ENCODE data around the gene CRYGN. TPM values are rescaled to one million over a fixed set of nuclear protein-coding genes. Genes with fewer than 3 reads are reported as not detected.
A peak's percentile ranks its signal among the peaks of the same experiment; 100 is the strongest.

Gene CRYGN
- polyA plus RNA-seq, 3 donors = not detected

GRCh38 chr7:151416941-151417315 lies 23.0 kb downstream of the CRYGN start:
- Histone ChIP-seq H3K4me1 (ENCODE audit: control insufficient read depth in 1 of 2, insufficient read depth in 2 of 2, low read length in 2 of 2) (peaks cover 25% of the 10 kb centered on the region in 2 donors), H3K4me3 (replicated peaks in 1 of 3; ENCODE audit: low read depth in 2 of 3, low read length in 3 of 3) (peak overlapping the region in 1 of 3 experiments; percentile 45), H3K27ac (ENCODE audit: low read depth in 1 of 2, low read length in 2 of 2) (peak overlapping the region; percentile 4 to 63), H3K36me3 (replicated peaks in 1 of 2; ENCODE audit: control insufficient read depth in 1 of 2, insufficient read depth in 2 of 2, low read length in 2 of 2) (no peaks in the 10 kb centered on the region), H3K9me3 (replicated peaks in 1 of 2; ENCODE audit: control insufficient read depth in 1 of 2, insufficient read depth in 1 of 2, low read length in 2 of 2) (peaks cover 17 to 24% of the 10 kb centered on the region in 2 donors), H3K4me2 (replicated peaks; ENCODE audit: extremely low read depth, low read length, poor library complexity, severe bottlenecking) (peak overlapping the region; percentile 3), H3K79me2 (ENCODE audit: insufficient read depth, low read length) (no peaks in the 10 kb centered on the region), H4K20me1 (ENCODE audit: insufficient read depth, low read length) (no peaks in the 10 kb centered on the region), H3K27me3 (ENCODE audit: control insufficient read depth in 2 of 2, insufficient read depth in 2 of 2, low read length in 2 of 2) (peaks cover 4 to 7% of the 10 kb centered on the region in 2 donors), H3K9ac (ENCODE audit: insufficient read depth, low read length, poor library complexity, severe bottlenecking) (no peak overlapping the region), H2AFZ (ENCODE audit: insufficient read depth, low read depth, low read length, poor library complexity, severe bottlenecking) (peak overlapping the region; percentile 57)
- Mint-ChIP-seq H3K4me1 (peaks cover 31% of the 10 kb centered on the region), H3K27me3 (ENCODE audit: low read depth in 3 of 3) (peaks cover 5 to 12% (median 10%) of the 10 kb centered on the region in 3 donors), H3K9me3 (peaks cover 11 to 41% (median 30%) of the 10 kb centered on the region in 7 donors), H3K27ac (peak overlapping the region; percentile 78 to 94 (median 88)), H3K36me3 (peaks cover 8 to 14% of the 10 kb centered on the region in 2 donors), H3K4me3 (peak overlapping the region in 1 of 2 donors; percentile 46)
- DNase-seq = peak in 2 of 3 donors; percentile 23 to 25
- intact Hi-C loops (cut with micrococcal nuclease) = no loop called here
- WGBS (ENCODE audit: insufficient coverage) = 59% methylated on average over 9 of the region's 11 CpGs
- no peak for TF ChIP-seq CTCF (IDR thresholded peaks at IDR 0.05)

- 82% methylated on average over 7 of the region's 10 CpGs for WGBS (ENCODE audit: insufficient coverage)
- Histone ChIP-seq H3K4me2 (replicated peaks; ENCODE audit: extremely low read depth, low read length, poor library complexity, severe bottlenecking) (peak overlapping the region; percentile 31), H3K27ac (ENCODE audit: low read depth in 1 of 2, low read length in 2 of 2) (peak overlapping the region; percentile 39 to 63), H3K9ac (ENCODE audit: insufficient read depth, low read length, poor library complexity, severe bottlenecking) (no peak overlapping the region), H3K36me3 (replicated peaks in 1 of 2; ENCODE audit: control insufficient read depth in 1 of 2, insufficient read depth in 2 of 2, low read length in 2 of 2) (no peaks in the 10 kb centered on the region), H3K4me1 (ENCODE audit: control insufficient read depth in 1 of 2, insufficient read depth in 2 of 2, low read length in 2 of 2) (peaks cover 28 to 31% of the 10 kb centered on the region in 2 donors), H3K4me3 (replicated peaks in 1 of 3; ENCODE audit: low read depth in 2 of 3, low read length in 3 of 3) (peak overlapping the region in 1 of 3 experiments; percentile 45), H4K20me1 (ENCODE audit: insufficient read depth, low read length) (no peaks in the 10 kb centered on the region), H3K79me2 (ENCODE audit: insufficient read depth, low read length) (no peaks in the 10 kb centered on the region), H3K9me3 (replicated peaks in 1 of 2; ENCODE audit: control insufficient read depth in 1 of 2, insufficient read depth in 1 of 2, low read length in 2 of 2) (peaks cover 11 to 19% of the 10 kb centered on the region in 2 donors), H2AFZ (ENCODE audit: insufficient read depth, low read depth, low read length, poor library complexity, severe bottlenecking) (peak overlapping the region; percentile 57), H3K27me3 (ENCODE audit: control insufficient read depth in 2 of 2, insufficient read depth in 2 of 2, low read length in 2 of 2) (peaks cover 4 to 13% of the 10 kb centered on the region in 2 donors)
- H3K9me3 Mint-ChIP-seq = peaks cover 7 to 38% (median 27%) of the 10 kb centered on the region in 7 donors
- peaks cover 11 to 18% (median 16%) of the 10 kb centered on the region in 3 donors for H3K27me3 Mint-ChIP-seq (ENCODE audit: low read depth in 3 of 3)
- TF ChIP-seq CTCF (IDR thresholded peaks at IDR 0.05) = no peak
- H3K4me3 Mint-ChIP-seq = peak overlapping the region in 1 of 2 donors; percentile 46
- intact Hi-C loops (cut with micrococcal nuclease) = no loop called here
- peak overlapping the region; percentile 78 to 94 (median 88) for H3K27ac Mint-ChIP-seq
- peaks cover 9 to 14% of the 10 kb centered on the region in 2 donors for H3K36me3 Mint-ChIP-seq
- H3K4me1 Mint-ChIP-seq = peaks cover 37% of the 10 kb centered on the region
- DNase-seq = peak in 1 of 3 donors; percentile 12
Measured at GRCh38 chr7:151416112-151416940, 23.6 kb downstream of the CRYGN start.
